PFSK-1 (cell line): ENCODE data around the gene ZFHX3.

Experiments
- FOXP2 ChIP-seq: optimal IDR thresholded peaks from 2 replicates; pipeline ENCODE3; 2011; ENCODE audit warnings: borderline replicate concordance, control low read depth, inconsistent platforms; ENCODE audit not compliant: insufficient read depth; ENCODE audit errors: extremely low read length, extremely low read depth
- POLR2AphosphoS5 ChIP-seq: IDR thresholded peaks from 2 replicates; pipeline ENCODE4 v1.6.1; 2012; ENCODE audit warnings: low read depth, mild to moderate bottlenecking, control low read depth, low read length, moderate library complexity
- REST ChIP-seq, 2 experiments: IDR thresholded peaks; 2 replicates each; pipeline versions ENCODE4 v1.6.1 to v1.8.0; 2011 to 2012; ENCODE audit warnings: low read depth in 2 of 2, low read length in 2 of 2, control low read depth in 1 of 2, inconsistent platforms in 1 of 2, mild to moderate bottlenecking in 1 of 2, moderate library complexity in 1 of 2; ENCODE audit not compliant: insufficient read depth in 1 of 2
- SIN3A ChIP-seq: IDR thresholded peaks from 2 replicates; pipeline ENCODE4 v1.6.1; 2012; ENCODE audit warnings: mild to moderate bottlenecking, low read length, moderate library complexity, borderline replicate concordance; ENCODE audit not compliant: insufficient read depth
- TAF1 ChIP-seq: IDR thresholded peaks from 2 replicates; pipeline ENCODE4 v1.6.1; 2012; ENCODE audit warnings: low read length, control low read depth, borderline replicate concordance; ENCODE audit not compliant: insufficient read depth

Gene ZFHX3

GRCh38 chr16:72911971-72912370, 136.0 kb downstream of the ZFHX3 start:
- no peak for TF ChIP-seq TAF1
- TF ChIP-seq REST (IDR thresholded peaks at IDR 0.05; ENCODE audit: insufficient read depth in 1 of 2, low read depth in 2 of 2, low read length in 2 of 2): no peak
- TF ChIP-seq SIN3A: no peak
- no peak for TF ChIP-seq POLR2AphosphoS5
- TF ChIP-seq FOXP2: no peak

- TF ChIP-seq TAF1 (no peak), POLR2AphosphoS5 (no peak), SIN3A (no peak), FOXP2 (no peak), REST (IDR thresholded peaks at IDR 0.05; ENCODE audit: insufficient read depth in 1 of 2, low read depth in 2 of 2, low read length in 2 of 2) (no peak)
These were observed 137.1 kb downstream of the ZFHX3 start for GRCh38 chr16:72910875-72911274.

GRCh38 chr16:72910381-72910780, 137.5 kb downstream of the ZFHX3 start:
- TF ChIP-seq REST (IDR thresholded peaks at IDR 0.05; ENCODE audit: insufficient read depth in 1 of 2, low read depth in 2 of 2, low read length in 2 of 2) (no peak), POLR2AphosphoS5 (no peak), SIN3A (no peak), TAF1 (no peak), FOXP2 (no peak)

GRCh38 chr16:72909196-72909595, 138.7 kb downstream of the ZFHX3 start:
- TF ChIP-seq REST (IDR thresholded peaks at IDR 0.05; ENCODE audit: insufficient read depth in 1 of 2, low read depth in 2 of 2, low read length in 2 of 2) (no peak), POLR2AphosphoS5 (no peak), TAF1 (no peak), FOXP2 (no peak), SIN3A (no peak)
